Measurements from ENCODE around the gene ERI3.

The ERI3 gene

GRCh38 chr1:44354840-44355581 is at the start of gene ERI3:
TSS of gene ERI3 (minus strand) at chr1:44355257. CDS start at chr1:44355026, 231 bp downstream.
- peak; percentile 94 to 97 for DNase-seq

GRCh38 chr1:44401256-44402228 is 46.5 kb upstream of the ERI3 start:
- DNase-seq, result no peak

GRCh38 chr1:44390277-44390676 is 35.2 kb upstream of the ERI3 start:
- DNase-seq, result no peak

GRCh38 chr1:44389437-44389836 is 34.4 kb upstream of the ERI3 start:
- DNase-seq, result no peak

- no peak for DNase-seq
Observed at GRCh38 chr1:44388551-44388950, 33.5 kb upstream of the ERI3 start.

- no peak for DNase-seq
Observed at GRCh38 chr1:44380666-44381177, 25.7 kb upstream of the ERI3 start.

- DNase-seq, result peak; percentile 23 to 40
Observed at GRCh38 chr1:44377925-44378784, 23.1 kb upstream of the ERI3 start.

GRCh38 chr1:44375547-44375946 is 20.5 kb upstream of the ERI3 start:
- no peak for DNase-seq

- no peak for DNase-seq
Observed at GRCh38 chr1:44371206-44371605, 16.1 kb upstream of the ERI3 start.

GRCh38 chr1:44368471-44369151 is 13.6 kb upstream of the ERI3 start:
- no peak for DNase-seq

GRCh38 chr1:44367944-44368343 is 12.9 kb upstream of the ERI3 start:
- no peak for DNase-seq

- no peak for DNase-seq
Observed at GRCh38 chr1:44366371-44366975, 11.4 kb upstream of the ERI3 start.

- DNase-seq, result no peak
Observed at GRCh38 chr1:44361478-44361877, 6.4 kb upstream of the ERI3 start.

- no peak for DNase-seq
Observed at GRCh38 chr1:44359234-44359935, 4.3 kb upstream of the ERI3 start.

- no peak for DNase-seq
Observed at GRCh38 chr1:44357710-44358109, 2.7 kb upstream of the ERI3 start.

- no peak for DNase-seq
Observed at GRCh38 chr1:44355582-44356305, 687 bp upstream of the ERI3 start.

- no peak for DNase-seq
Observed at GRCh38 chr1:44354268-44354839, 703 bp downstream of the ERI3 start.

GRCh38 chr1:44353604-44354003 is 1.5 kb downstream of the ERI3 start:
- DNase-seq, result no peak

- DNase-seq, result no peak
Observed at GRCh38 chr1:44351289-44351688, 3.8 kb downstream of the ERI3 start.

GRCh38 chr1:44348061-44348485 is 7.0 kb downstream of the ERI3 start:
- no peak for DNase-seq

Measured in stimulated activated CD4-positive, alpha-beta T cell treated with anti-CD3 and anti-CD28 coated beads, Interleukin-4, amount 100 ng/mL, for 4 hours (primary cell).